Measurements from ENCODE around the gene ARMS2. TPM values are rescaled to one million over a fixed set of nuclear protein-coding genes. Genes with fewer than 3 reads are reported as not detected.

The ARMS2 gene
- total RNA-seq, 2 donors from 2014 or later, result not detected

DNA sequence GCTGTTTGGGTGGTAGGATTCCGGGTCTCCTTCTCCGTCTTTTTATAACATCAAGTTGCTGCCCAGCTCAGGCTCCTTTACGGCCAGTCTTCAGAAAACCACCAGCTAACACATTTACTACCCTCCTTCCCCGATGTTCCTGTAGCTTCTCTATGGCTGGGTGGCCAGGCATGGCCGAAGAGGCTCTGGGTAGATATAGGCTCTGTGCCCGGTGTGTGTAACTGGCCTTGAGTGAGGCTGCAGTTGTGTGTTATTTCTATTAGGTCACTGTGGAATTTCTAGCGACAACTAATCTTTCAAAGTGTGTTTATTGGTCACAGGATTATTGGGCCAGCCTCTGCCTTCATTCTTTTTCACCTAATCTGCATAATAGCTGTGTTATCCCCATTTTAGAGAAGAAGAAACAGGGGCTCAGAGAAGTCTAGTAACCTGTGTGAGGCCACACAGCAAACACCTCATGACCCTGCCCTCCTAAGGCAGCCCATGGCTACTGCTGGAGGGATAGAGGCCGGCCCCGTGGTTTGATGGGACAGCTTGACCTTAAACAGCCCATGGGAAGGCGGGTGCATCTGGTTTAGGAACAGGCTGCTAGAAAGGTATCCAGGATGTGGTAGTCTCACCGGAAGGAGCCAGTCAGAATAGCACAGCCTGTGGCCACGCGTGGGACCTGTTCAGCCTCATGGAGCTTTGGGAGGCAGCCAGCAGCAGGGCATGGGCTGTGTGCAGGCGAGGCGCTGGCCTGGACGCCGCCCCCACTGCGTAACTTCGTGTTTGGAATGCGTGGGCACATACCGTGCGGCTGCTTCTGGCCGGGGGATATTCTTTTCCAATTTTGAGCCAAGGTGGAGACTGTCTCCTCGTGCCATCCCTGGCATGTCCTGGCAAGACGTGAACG is 36.6 kb downstream of the ARMS2 start:
- H3K4me3 Mint-ChIP-seq, result peak overlapping the region; percentile 58
- H3K9me3 Mint-ChIP-seq, result no peaks in the 10 kb centered on the region
- H3K4me1 Mint-ChIP-seq, result peaks cover 18% of the 10 kb centered on the region
- H3K36me3 Mint-ChIP-seq (ENCODE audit: low read depth), result no peaks in the 10 kb centered on the region
- H3K27ac Mint-ChIP-seq, result peak overlapping the region; percentile 30
- H3K27me3 Mint-ChIP-seq, result no peaks in the 10 kb centered on the region
- peak; percentile 96 for ATAC-seq (replicated peaks)

DNA sequence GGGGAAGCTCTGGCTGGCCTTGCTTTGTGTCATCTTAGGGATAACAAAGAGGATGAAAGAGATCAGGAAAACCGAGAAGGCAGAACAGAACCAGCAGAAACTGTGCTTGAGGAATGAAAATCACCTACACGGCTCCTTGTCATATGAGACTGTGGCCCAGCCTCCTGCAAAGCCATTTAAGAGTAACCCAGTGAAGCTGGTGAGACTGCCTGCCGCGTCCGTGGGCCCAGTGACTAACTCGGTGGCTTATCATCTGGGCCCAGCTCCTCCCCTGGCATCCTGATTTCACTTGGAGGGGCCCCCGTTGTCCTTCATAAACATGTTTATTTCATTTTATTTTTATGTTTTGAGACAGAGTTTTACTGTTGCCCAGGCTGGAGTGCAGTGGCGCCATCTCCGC is 37.6 kb downstream of the ARMS2 start:
- Mint-ChIP-seq H3K4me3 (peak overlapping the region; percentile 58), H3K9me3 (no peaks in the 10 kb centered on the region), H3K27ac (peak overlapping the region; percentile 30), H3K27me3 (no peaks in the 10 kb centered on the region), H3K36me3 (ENCODE audit: low read depth) (no peaks in the 10 kb centered on the region), H3K4me1 (peaks cover 25% of the 10 kb centered on the region)
- ATAC-seq (replicated peaks), result peak; percentile 29

DNA sequence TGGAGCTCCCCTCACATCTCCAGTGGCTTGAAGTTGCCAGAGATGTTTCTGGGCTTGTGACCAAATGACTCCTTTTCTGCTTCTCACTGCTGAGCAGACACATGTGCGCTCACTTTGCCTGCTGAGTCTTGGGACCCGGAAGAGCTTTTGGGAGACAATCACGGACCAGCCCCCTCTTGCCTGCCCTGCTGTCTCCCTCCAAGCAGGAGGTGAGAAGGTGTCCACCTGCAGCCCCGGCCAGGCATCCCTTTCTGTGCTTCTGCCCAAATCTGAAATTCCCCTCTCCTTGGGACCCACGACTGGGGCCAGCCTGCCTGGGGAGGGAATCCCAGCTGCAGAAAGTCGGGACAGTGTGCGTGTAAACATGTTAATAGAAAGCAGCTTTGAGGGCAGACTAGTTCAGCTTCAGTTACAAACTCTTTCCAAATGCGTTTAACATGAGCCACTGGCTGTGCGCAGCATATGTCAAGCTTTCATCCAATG is 38.6 kb downstream of the ARMS2 start:
- no peaks in the 10 kb centered on the region for H3K36me3 Mint-ChIP-seq (ENCODE audit: low read depth)
- no peaks in the 10 kb centered on the region for H3K27me3 Mint-ChIP-seq
- H3K27ac Mint-ChIP-seq, result no peak overlapping the region
- peaks cover 25% of the 10 kb centered on the region for H3K4me1 Mint-ChIP-seq
- ATAC-seq (replicated peaks), result no peak
- H3K4me3 Mint-ChIP-seq, result no peak overlapping the region
- H3K9me3 Mint-ChIP-seq, result no peaks in the 10 kb centered on the region

DNA sequence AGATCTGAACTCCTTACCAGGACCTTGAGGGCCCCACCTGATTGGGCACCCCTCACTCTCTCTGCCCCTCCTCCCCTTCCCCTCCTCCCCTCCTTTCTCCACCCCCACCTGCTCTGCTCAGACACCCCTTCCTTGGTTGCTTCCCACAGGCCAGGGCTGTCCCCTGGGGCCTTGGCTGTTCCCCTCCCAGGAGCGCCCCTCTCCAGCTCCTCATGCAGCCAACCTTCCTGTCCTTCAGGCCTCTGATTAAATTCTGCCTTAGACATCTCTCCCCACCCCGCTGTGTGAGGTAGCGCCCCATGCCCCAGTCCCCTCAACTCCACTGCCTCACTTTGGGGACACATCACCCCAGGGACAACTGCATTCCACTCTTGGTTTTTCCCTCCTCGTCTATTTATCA is 39.3 kb downstream of the ARMS2 start:
- H3K9me3 Mint-ChIP-seq, result no peaks in the 10 kb centered on the region
- no peaks in the 10 kb centered on the region for H3K36me3 Mint-ChIP-seq (ENCODE audit: low read depth)
- ATAC-seq (replicated peaks), result no peak

DNA sequence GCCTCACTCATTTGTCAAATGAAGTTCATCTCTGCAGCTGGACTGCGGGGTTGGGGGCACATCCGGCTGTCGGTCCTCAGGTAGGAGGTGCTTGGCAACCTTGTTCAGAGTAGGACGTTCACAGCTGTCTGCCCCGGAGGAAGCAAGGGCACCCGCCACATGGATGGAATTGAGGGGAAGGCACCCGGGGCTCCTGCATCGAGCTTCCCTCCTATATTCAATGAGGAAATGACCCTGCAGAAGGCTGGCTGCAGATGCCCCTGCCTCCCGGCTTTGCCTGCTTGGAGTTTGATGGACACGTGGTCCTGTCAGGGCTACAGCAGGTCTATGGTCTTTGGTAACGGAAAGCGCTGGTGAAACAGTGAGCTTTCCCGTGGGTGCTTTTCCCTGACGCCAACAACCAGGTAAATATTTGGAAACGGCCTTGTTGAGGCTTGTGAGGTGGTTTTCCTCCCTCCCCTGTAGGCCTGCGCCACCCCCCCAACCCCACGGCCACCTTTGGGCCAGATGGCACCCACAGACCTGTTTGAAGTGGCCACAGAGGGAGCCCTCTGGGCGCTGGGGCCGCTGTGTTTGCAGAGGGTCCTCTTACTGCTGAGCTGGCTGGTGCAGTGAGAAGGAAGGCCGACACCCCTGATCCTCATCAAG is 39.8 kb downstream of the ARMS2 start:
- Mint-ChIP-seq H3K9me3 (no peaks in the 10 kb centered on the region), H3K36me3 (ENCODE audit: low read depth) (no peaks in the 10 kb centered on the region), H3K27ac (no peak overlapping the region), H3K4me1 (peaks cover 25% of the 10 kb centered on the region), H3K4me3 (no peak overlapping the region), H3K27me3 (no peaks in the 10 kb centered on the region)
- no peak for ATAC-seq (replicated peaks)

More for the DNA sequence above, 39.3 kb downstream of the ARMS2 start:
- Mint-ChIP-seq H3K4me1 (peaks cover 25% of the 10 kb centered on the region), H3K27ac (no peak overlapping the region), H3K27me3 (no peaks in the 10 kb centered on the region), H3K4me3 (no peak overlapping the region)

DNA sequence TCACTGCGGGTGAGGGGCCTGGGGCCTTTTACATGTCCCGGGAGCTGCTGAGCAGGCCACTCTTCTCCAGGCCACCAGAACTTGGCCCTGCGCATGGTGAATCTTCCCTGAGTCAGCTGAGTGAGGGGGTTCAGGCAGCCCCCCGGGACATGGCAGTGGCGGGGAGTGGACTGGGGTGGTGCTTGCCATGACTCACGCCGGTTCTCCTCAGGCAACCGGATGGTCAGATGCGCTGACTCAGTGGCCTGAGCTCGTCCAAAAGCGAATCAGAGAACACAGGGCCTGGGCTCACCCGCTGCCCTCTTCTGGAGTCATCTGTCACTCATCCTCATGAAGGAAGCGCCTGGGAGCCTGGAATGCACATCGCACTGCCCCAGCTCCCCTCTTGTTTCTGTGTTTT is 40.4 kb downstream of the ARMS2 start:
- Mint-ChIP-seq H3K27me3 (no peaks in the 10 kb centered on the region), H3K4me3 (no peak overlapping the region), H3K9me3 (no peaks in the 10 kb centered on the region), H3K36me3 (ENCODE audit: low read depth) (no peaks in the 10 kb centered on the region), H3K27ac (no peak overlapping the region), H3K4me1 (peaks cover 25% of the 10 kb centered on the region)
- ATAC-seq (replicated peaks), result no peak

DNA sequence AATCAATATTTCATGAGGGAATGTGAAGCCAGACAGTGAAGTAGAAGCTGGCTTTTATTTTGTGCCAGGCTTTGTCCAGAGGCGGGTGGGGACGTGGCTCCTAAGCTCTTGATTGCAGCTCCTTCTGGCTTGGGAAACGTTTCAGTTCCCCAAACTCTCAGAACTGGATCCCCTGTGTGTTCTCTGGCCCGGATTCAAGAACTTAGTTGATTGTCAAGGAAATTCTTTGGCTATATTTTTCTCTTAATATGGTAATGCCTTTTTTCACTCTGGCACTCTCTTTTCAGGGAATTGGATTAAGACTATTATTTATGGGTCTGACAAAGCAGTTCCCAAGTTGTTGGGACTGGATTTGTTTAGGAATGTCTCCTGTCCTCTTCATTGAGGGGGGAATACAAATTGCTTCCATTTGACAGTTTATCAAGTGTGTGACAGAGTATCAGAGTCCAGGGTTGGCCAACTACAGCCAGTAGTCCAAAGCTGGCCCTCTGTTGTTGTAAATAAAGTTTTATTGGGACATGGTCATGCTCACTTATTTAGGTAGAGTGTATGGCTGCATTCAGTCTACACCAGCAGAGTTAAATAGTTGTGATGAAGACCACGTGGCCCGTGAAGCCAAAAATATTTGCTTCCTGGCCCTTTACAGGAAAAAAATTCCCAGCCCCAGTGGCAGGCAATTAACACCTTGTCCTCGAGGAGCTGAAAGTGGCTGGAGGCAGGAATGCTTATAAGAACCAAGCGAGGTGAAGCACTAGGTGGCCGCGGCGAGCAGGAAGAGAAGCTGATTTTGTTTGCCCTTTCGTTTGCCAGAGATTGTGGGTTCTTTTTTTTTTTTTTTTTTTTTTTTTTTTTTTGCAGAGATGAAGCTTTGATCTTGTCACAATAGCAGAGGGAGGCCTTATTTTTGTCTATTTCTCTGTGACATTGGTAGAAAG is 41.2 kb downstream of the ARMS2 start:
- Mint-ChIP-seq H3K9me3 (no peaks in the 10 kb centered on the region), H3K27ac (no peak overlapping the region), H3K4me3 (peak overlapping the region; percentile 6), H3K36me3 (ENCODE audit: low read depth) (no peaks in the 10 kb centered on the region), H3K27me3 (no peaks in the 10 kb centered on the region), H3K4me1 (peaks cover 25% of the 10 kb centered on the region)
- ATAC-seq (replicated peaks), result no peak

DNA sequence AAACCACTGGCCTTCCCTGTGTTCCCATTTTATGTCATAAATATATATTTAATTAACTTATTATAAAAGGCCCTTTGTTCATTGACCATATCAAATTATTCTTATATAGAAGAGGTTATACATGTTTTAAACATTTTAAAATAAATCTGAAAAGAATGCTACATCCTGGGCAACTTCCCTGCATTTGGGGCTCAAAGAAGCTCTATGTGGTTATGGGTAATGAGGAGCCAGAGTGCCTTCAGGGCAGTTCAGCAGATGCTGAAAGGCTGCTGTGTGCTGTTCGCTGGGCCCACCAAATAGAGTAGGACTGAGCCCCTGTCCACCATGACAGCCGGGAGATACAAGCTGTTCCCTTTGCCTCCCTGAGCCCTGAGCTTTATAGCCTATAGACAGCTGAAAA is 42.8 kb downstream of the ARMS2 start:
- Mint-ChIP-seq H3K4me1 (peaks cover 10% of the 10 kb centered on the region), H3K4me3 (no peak overlapping the region), H3K27ac (no peak overlapping the region), H3K9me3 (no peaks in the 10 kb centered on the region), H3K36me3 (ENCODE audit: low read depth) (no peaks in the 10 kb centered on the region), H3K27me3 (no peaks in the 10 kb centered on the region)
- ATAC-seq (replicated peaks), result no peak

DNA sequence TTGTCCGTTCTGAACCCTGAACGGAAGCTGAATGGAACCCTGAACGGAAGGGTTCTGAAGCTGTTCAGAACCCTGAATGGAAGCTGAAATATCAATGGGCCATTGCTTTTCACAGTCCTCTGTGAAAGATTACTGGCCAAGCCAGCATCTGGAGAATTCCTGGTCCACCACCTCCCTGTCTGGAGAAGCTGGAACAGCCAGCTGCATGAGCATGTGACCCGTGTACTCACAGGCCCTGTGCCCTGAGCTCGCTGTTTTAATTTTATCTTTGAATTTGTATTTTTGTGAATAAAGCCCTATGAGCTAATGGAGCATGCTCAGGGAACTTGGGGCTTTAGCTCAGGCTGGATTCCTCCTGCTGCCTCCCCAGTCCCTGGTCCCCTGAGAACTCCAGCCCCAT is 44.1 kb downstream of the ARMS2 start:
- ATAC-seq (replicated peaks), result no peak

DNA sequence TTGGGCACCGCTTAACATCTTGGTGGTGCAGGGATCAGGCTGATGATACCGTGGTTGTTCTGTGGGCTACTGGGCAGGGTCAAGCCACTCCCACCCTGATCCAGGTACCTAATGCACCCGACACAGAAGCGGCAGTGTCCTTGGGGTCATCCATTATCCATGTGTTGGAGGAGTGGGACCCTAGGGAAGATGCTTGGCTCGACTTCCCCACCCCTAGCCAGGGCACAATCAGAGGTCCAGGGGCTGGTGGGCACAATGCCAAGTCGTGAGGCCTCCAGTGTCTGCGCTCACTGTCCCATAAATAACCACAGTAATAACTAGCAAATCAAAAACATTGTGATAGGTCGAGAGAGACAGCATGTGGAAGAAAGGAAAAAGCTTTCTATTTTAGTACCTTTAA is 44.6 kb downstream of the ARMS2 start:
- Mint-ChIP-seq H3K4me1 (peaks cover 10% of the 10 kb centered on the region), H3K27ac (no peak overlapping the region), H3K27me3 (no peaks in the 10 kb centered on the region), H3K9me3 (no peaks in the 10 kb centered on the region), H3K4me3 (no peak overlapping the region), H3K36me3 (ENCODE audit: low read depth) (no peaks in the 10 kb centered on the region)
- no peak for ATAC-seq (replicated peaks)

More for the DNA sequence above, 44.1 kb downstream of the ARMS2 start:
- Mint-ChIP-seq H3K4me3 (no peak overlapping the region), H3K4me1 (peaks cover 10% of the 10 kb centered on the region), H3K27me3 (no peaks in the 10 kb centered on the region), H3K9me3 (no peaks in the 10 kb centered on the region), H3K27ac (no peak overlapping the region), H3K36me3 (ENCODE audit: low read depth) (no peaks in the 10 kb centered on the region)

DNA sequence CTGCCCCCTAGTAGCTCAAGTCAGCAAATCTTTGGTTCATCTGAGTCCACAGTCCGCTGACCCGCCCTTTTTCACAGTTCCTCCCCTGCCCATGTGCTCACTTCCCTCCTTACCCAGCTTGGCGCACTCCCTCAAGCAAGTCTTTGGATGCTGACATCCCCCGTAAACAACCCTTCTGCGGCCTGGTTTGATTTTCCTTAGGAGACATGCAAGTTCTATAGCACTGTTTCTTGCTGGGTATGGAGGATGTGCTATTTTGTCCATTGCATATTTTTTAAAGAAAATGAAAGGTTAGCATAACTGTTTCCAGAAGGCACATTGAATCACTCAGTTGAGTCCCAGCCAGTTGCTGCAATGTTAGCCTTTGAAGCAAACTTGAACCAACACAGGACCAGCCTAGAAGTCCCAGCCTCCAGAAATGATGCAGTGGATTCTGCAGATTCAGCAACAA is 45.1 kb downstream of the ARMS2 start:
- H3K4me1 Mint-ChIP-seq, result peaks cover 10% of the 10 kb centered on the region
- no peaks in the 10 kb centered on the region for H3K9me3 Mint-ChIP-seq
- ATAC-seq (replicated peaks), result no peak
- H3K27ac Mint-ChIP-seq, result no peak overlapping the region
- H3K36me3 Mint-ChIP-seq (ENCODE audit: low read depth), result no peaks in the 10 kb centered on the region
- H3K4me3 Mint-ChIP-seq, result no peak overlapping the region
- no peaks in the 10 kb centered on the region for H3K27me3 Mint-ChIP-seq

DNA sequence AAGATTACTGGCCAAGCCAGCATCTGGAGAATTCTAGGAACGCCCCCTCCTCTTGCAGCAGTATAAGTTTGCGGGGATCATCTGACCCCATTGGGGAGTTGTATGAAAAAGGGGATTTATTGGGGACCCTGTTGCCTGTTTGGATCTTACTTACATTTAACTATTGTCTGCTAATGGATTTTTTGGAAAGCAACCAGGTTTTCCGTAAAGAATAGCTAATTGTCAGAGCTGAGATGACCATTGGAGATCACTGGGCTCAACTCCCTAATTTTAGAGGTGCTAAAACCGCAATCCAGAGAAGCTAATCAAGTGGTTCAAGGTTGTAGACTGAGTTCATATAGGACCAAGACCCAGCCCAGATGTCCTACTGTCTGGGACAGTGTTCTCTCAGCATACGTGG is 45.7 kb downstream of the ARMS2 start:
- no peaks in the 10 kb centered on the region for H3K27me3 Mint-ChIP-seq
- ATAC-seq (replicated peaks), result no peak
- H3K36me3 Mint-ChIP-seq (ENCODE audit: low read depth), result no peaks in the 10 kb centered on the region
- peaks cover 10% of the 10 kb centered on the region for H3K4me1 Mint-ChIP-seq
- H3K27ac Mint-ChIP-seq, result no peak overlapping the region
- H3K4me3 Mint-ChIP-seq, result no peak overlapping the region
- H3K9me3 Mint-ChIP-seq, result no peaks in the 10 kb centered on the region

DNA sequence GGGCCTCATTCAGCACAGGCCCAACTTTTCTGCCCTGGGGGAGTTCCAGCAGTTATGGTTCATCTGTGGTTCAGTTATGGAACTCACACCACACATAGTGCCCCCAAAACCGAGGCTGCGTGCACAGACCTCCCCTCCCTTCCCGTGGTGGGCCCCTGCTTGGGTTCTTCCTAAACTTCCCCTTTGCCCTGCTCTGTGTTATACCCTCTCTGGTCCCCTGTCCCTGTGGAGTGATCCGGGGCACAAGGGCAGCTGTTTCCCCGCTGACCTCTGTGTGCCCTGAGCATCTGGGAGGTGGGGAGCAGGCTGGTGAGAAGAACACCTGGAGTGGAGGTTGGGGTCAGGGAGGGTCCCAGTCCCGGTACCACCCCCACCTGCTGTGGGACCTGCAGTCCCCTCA is 46.3 kb downstream of the ARMS2 start:
- Mint-ChIP-seq H3K27me3 (no peaks in the 10 kb centered on the region), H3K4me3 (no peak overlapping the region), H3K27ac (no peak overlapping the region), H3K36me3 (ENCODE audit: low read depth) (no peaks in the 10 kb centered on the region), H3K4me1 (peaks cover 10% of the 10 kb centered on the region), H3K9me3 (no peaks in the 10 kb centered on the region)
- no peak for ATAC-seq (replicated peaks)

DNA sequence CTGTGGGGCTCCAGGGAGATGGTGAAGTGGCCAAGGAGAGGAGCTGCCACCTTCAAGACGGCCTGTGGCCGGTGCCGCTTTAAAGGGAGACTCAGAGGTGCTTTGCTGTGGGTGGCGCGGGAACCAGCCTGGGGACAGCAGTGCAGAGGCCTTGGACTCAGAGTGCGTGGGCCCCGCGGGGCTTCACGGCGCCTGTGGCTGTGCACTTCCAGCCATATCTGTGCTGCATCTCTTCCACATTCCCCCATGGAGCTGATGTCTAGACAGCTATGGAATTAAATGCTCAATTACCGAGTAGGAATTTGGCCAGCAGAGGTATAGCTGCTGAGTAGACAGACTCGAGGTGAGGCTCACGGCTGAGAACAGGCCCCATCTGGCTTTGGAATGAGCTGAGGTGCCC is 48.6 kb downstream of the ARMS2 start:
- no peaks in the 10 kb centered on the region for H3K27me3 Mint-ChIP-seq

More for the DNA sequence above, 48.6 kb downstream of the ARMS2 start:
- no peak for ATAC-seq (replicated peaks)
- Mint-ChIP-seq H3K4me3 (no peak overlapping the region), H3K36me3 (ENCODE audit: low read depth) (no peaks in the 10 kb centered on the region), H3K9me3 (no peaks in the 10 kb centered on the region), H3K4me1 (no peaks in the 10 kb centered on the region), H3K27ac (no peak overlapping the region)

Data from activated T-helper 17 cell treated with anti-CD3 and anti-CD28 coated beads, Interleukin-2, amount 50 U/mL, for 72 hours (primary cell).